BLaER1 (cell line): Measurements from ENCODE around the gene IGDCC3.

ENCODE experiments used
- H3K27ac ChIP-seq: shearing (Covaris generic); formaldehyde crosslinking; 2 replicates; pipeline ENCODE4 v1.8.1; 2022
- H3K27me3 ChIP-seq: shearing (Covaris generic); formaldehyde crosslinking; 2 replicates; pipeline ENCODE4 v1.8.1; 2022
- H3K36me3 ChIP-seq: shearing (Covaris generic); formaldehyde crosslinking; 2 replicates; pipeline ENCODE4 v1.8.1; 2022
- H3K4me1 ChIP-seq: shearing (Covaris generic); formaldehyde crosslinking; 2 replicates; pipeline ENCODE4 v1.8.1; 2022
- H3K4me2 ChIP-seq: shearing (Covaris generic); formaldehyde crosslinking; 2 replicates; pipeline ENCODE4 v1.8.1; 2022
- H3K4me3 ChIP-seq: shearing (Covaris generic); formaldehyde crosslinking; 2 replicates; pipeline ENCODE4 v1.8.1; 2022
- H3K9ac ChIP-seq: shearing (Covaris generic); formaldehyde crosslinking; 2 replicates; pipeline ENCODE4 v1.8.1; 2022
- H3K9me3 ChIP-seq: shearing (Covaris generic); formaldehyde crosslinking; 2 replicates; pipeline ENCODE4 v1.8.1; 2022
- H4K20me1 ChIP-seq: shearing (Covaris generic); formaldehyde crosslinking; 2 replicates; pipeline ENCODE4 v1.8.1; 2022
- Cebpa-rat ChIP-seq: shearing (Covaris generic); IDR thresholded peaks from 2 replicates; pipeline ENCODE4 v1.8.1; 2022

Gene IGDCC3

GRCh38 chr15:65337436-65338070, 40.2 kb downstream of the IGDCC3 start:
- H3K9ac ChIP-seq = no peak overlapping the region
- H3K4me1 ChIP-seq = peaks cover 64% of the 10 kb centered on the region
- H4K20me1 ChIP-seq = no peaks in the 10 kb centered on the region
- no peak overlapping the region for H3K27ac ChIP-seq
- no peaks in the 10 kb centered on the region for H3K36me3 ChIP-seq
- peak overlapping the region; percentile 87 for H3K4me2 ChIP-seq
- TF ChIP-seq Cebpa-rat = no peak
- no peaks in the 10 kb centered on the region for H3K27me3 ChIP-seq
- peak overlapping the region; percentile 40 for H3K4me3 ChIP-seq
- no peaks in the 10 kb centered on the region for H3K9me3 ChIP-seq

GRCh38 chr15:65336493-65337435, 41.0 kb downstream of the IGDCC3 start:
- TF ChIP-seq Cebpa-rat = no peak
- H3K27ac ChIP-seq = no peak overlapping the region
- peaks cover 68% of the 10 kb centered on the region for H3K4me1 ChIP-seq
- H3K9me3 ChIP-seq = no peaks in the 10 kb centered on the region
- no peaks in the 10 kb centered on the region for H4K20me1 ChIP-seq
- peak overlapping the region; percentile 87 for H3K4me2 ChIP-seq
- H3K27me3 ChIP-seq = no peaks in the 10 kb centered on the region
- H3K4me3 ChIP-seq = peak overlapping the region; percentile 40
- no peaks in the 10 kb centered on the region for H3K36me3 ChIP-seq
- no peak overlapping the region for H3K9ac ChIP-seq

- Histone ChIP-seq H3K27me3 (no peaks in the 10 kb centered on the region), H3K36me3 (no peaks in the 10 kb centered on the region), H3K4me2 (peak overlapping the region; percentile 66; the same call in 1 of the 2 replicates), H4K20me1 (no peaks in the 10 kb centered on the region; the same call in 1 of the 2 replicates), H3K27ac (no peak overlapping the region), H3K4me3 (no peak overlapping the region), H3K4me1 (peaks cover 74% of the 10 kb centered on the region), H3K9me3 (no peaks in the 10 kb centered on the region), H3K9ac (no peak overlapping the region)
- no peak for TF ChIP-seq Cebpa-rat
These were observed 42.3 kb downstream of the IGDCC3 start for GRCh38 chr15:65335278-65336055.

GRCh38 chr15:65334586-65335231, 43.1 kb downstream of the IGDCC3 start:
- Histone ChIP-seq H3K9ac (no peak overlapping the region), H3K4me3 (no peak overlapping the region), H3K4me1 (peaks cover 70% of the 10 kb centered on the region), H3K27ac (no peak overlapping the region), H3K27me3 (no peaks in the 10 kb centered on the region), H4K20me1 (no peaks in the 10 kb centered on the region; the same call in 1 of the 2 replicates), H3K4me2 (peak overlapping the region; percentile 66), H3K36me3 (no peaks in the 10 kb centered on the region), H3K9me3 (no peaks in the 10 kb centered on the region)
- TF ChIP-seq Cebpa-rat = no peak

GRCh38 chr15:65333856-65334255, 43.9 kb downstream of the IGDCC3 start:
- H3K4me1 ChIP-seq = peaks cover 66% of the 10 kb centered on the region
- H3K9me3 ChIP-seq = no peaks in the 10 kb centered on the region
- H3K27ac ChIP-seq = no peak overlapping the region
- peak overlapping the region; percentile 66 for H3K4me2 ChIP-seq
- H3K9ac ChIP-seq = no peak overlapping the region
- H3K27me3 ChIP-seq = no peaks in the 10 kb centered on the region
- H3K36me3 ChIP-seq = no peaks in the 10 kb centered on the region
- H3K4me3 ChIP-seq = no peak overlapping the region
- no peaks in the 10 kb centered on the region; the same call in 1 of the 2 replicates for H4K20me1 ChIP-seq
- TF ChIP-seq Cebpa-rat = no peak

- Histone ChIP-seq H4K20me1 (no peaks in the 10 kb centered on the region; the same call in 1 of the 2 replicates), H3K9me3 (no peaks in the 10 kb centered on the region), H3K36me3 (no peaks in the 10 kb centered on the region), H3K4me2 (peak overlapping the region; percentile 66), H3K4me3 (no peak overlapping the region), H3K9ac (no peak overlapping the region), H3K27ac (no peak overlapping the region), H3K4me1 (peaks cover 66% of the 10 kb centered on the region), H3K27me3 (no peaks in the 10 kb centered on the region)
- TF ChIP-seq Cebpa-rat = no peak
These were observed 44.5 kb downstream of the IGDCC3 start for GRCh38 chr15:65333148-65333820.

- no peak for TF ChIP-seq Cebpa-rat
- Histone ChIP-seq H3K27ac (no peak overlapping the region), H3K36me3 (no peaks in the 10 kb centered on the region), H3K9ac (no peak overlapping the region), H3K27me3 (no peaks in the 10 kb centered on the region), H3K4me1 (peaks cover 66% of the 10 kb centered on the region), H3K4me3 (no peak overlapping the region), H4K20me1 (no peaks in the 10 kb centered on the region; the same call in 1 of the 2 replicates), H3K9me3 (no peaks in the 10 kb centered on the region), H3K4me2 (peak overlapping the region; percentile 66; the same call in 1 of the 2 replicates)
These were observed 45.2 kb downstream of the IGDCC3 start for GRCh38 chr15:65332391-65333147.

GRCh38 chr15:65331811-65332210, 46.0 kb downstream of the IGDCC3 start:
- TF ChIP-seq Cebpa-rat = no peak
- no peaks in the 10 kb centered on the region for H3K9me3 ChIP-seq
- no peaks in the 10 kb centered on the region for H3K36me3 ChIP-seq
- H3K27me3 ChIP-seq = no peaks in the 10 kb centered on the region
- H4K20me1 ChIP-seq = no peaks in the 10 kb centered on the region; the same call in 1 of the 2 replicates
- H3K4me1 ChIP-seq = peaks cover 66% of the 10 kb centered on the region
- H3K4me3 ChIP-seq = no peak overlapping the region
- H3K27ac ChIP-seq = no peak overlapping the region
- H3K4me2 ChIP-seq = no peak overlapping the region
- H3K9ac ChIP-seq = no peak overlapping the region
